Ascending aorta (tissue), 2 donors: ENCODE data around the gene EFHC1. TPM values are rescaled to one million over a fixed set of nuclear protein-coding genes. Genes with fewer than 3 reads are reported as not detected.
"Not testable (repeated sequence)": the region's sequence is repeated elsewhere in the genome, so short reads cannot be mapped to it uniquely, and the experiment has no call there.

ENCODE experiments used
- DNase-seq, 2 donors: peaks; one replicate each; pipeline ENCODE4 v3.0.0-alpha.2; 2019; ENCODE audit warnings: low spot score in 2 of 2
- H3K27ac ChIP-seq, 2 donors: fragments of 200-600 bp; sonication (generic); one replicate each; pipeline ENCODE4 v1.5.1; 2016 to 2017; ENCODE audit warnings: mild to moderate bottlenecking in 1 of 2
- H3K27me3 ChIP-seq: fragments of 200-600 bp; sonication (generic); one replicate; pipeline ENCODE4 v1.5.1; 2017
- H3K36me3 ChIP-seq, 2 donors: fragments of 200-600 bp; sonication (generic); one replicate each; pipeline ENCODE4 v1.5.1; 2016
- H3K4me1 ChIP-seq, 2 donors: fragments of 200-600 bp; sonication (generic); one replicate each; pipeline ENCODE4 v1.5.1; 2016 to 2017; ENCODE audit warnings: mild to moderate bottlenecking in 1 of 2
- H3K4me3 ChIP-seq, 2 donors: fragments of 200-600 bp; sonication (generic); one replicate each; pipeline ENCODE4 v1.5.1; 2016 to 2017; ENCODE audit warnings: mild to moderate bottlenecking in 1 of 2
- H3K9me3 ChIP-seq, 2 donors: fragments of 200-600 bp; sonication (generic); one replicate each; pipeline ENCODE4 v1.5.1; 2016
- intact Hi-C: fragments of 100-400 bp; cut with DNase I; formaldehyde crosslinking; loops from one replicate; pipeline ENCODE4 v1.15.1; 2023
- total RNA-seq: library from RNA; depleted of rRNA; stranded (reverse); fragments of >200 nt; gene quantifications from one replicate; pipeline ENCODE4 v1.1.0, GENCODE V29; 2016
- TF ChIP-seq, protein P1 (sequence below), 3 experiments: fragments of 200-600 bp in 2 of 3; fragments of 450-650 bp in 1 of 3; sonication (generic) in 2 of 3; IDR thresholded peaks; one replicate each; pipeline ENCODE4 v1.5.1; 2016 to 2019; ENCODE audit warnings: antibody characterized with exemption in 3 of 3, mild to moderate bottlenecking in 1 of 3, moderate library complexity in 1 of 3

EFHC1 gene
- total RNA-seq, 1 donor from 2014 or later, result 7.3 TPM

DNA sequence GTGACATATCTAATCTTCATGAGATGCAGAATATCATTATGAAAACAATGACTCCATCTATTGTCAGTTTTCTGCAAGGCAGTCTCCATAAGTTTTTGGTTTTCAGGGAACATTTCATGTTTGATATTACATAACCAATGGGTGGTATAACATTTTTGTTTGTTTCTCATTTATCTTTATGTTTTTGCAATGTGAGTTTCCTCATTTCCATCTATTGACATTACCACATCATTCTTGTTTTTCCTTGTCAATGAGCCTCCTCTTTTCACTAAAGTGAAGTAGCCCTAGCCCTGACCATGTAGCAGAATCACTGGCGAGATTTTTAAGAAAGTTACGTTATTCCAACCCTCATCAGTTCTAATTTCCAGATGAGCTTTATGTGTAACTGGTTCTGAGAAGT lies 4.4 kb downstream of the EFHC1 start:
- peaks cover 2 to 4% of the 10 kb centered on the region in 2 donors for H3K4me1 ChIP-seq
- no peaks in the 10 kb centered on the region for H3K36me3 ChIP-seq
- no peak for DNase-seq
- peak overlapping the region; percentile 79 for H3K27ac ChIP-seq
- no peak overlapping the region for H3K4me3 ChIP-seq
- no peaks in the 10 kb centered on the region for H3K27me3 ChIP-seq
- TF ChIP-seq, protein P1, sequence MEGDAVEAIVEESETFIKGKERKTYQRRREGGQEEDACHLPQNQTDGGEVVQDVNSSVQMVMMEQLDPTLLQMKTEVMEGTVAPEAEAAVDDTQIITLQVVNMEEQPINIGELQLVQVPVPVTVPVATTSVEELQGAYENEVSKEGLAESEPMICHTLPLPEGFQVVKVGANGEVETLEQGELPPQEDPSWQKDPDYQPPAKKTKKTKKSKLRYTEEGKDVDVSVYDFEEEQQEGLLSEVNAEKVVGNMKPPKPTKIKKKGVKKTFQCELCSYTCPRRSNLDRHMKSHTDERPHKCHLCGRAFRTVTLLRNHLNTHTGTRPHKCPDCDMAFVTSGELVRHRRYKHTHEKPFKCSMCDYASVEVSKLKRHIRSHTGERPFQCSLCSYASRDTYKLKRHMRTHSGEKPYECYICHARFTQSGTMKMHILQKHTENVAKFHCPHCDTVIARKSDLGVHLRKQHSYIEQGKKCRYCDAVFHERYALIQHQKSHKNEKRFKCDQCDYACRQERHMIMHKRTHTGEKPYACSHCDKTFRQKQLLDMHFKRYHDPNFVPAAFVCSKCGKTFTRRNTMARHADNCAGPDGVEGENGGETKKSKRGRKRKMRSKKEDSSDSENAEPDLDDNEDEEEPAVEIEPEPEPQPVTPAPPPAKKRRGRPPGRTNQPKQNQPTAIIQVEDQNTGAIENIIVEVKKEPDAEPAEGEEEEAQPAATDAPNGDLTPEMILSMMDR (IDR thresholded peaks at IDR 0.05), result no peak
- no peaks in the 10 kb centered on the region for H3K9me3 ChIP-seq
- intact Hi-C loops, result loop anchor here (5.0 to 10.0 kb wide), 3 partner anchors 568 to 1123 kb away; partner anchors contain the start of gene GCLC

DNA sequence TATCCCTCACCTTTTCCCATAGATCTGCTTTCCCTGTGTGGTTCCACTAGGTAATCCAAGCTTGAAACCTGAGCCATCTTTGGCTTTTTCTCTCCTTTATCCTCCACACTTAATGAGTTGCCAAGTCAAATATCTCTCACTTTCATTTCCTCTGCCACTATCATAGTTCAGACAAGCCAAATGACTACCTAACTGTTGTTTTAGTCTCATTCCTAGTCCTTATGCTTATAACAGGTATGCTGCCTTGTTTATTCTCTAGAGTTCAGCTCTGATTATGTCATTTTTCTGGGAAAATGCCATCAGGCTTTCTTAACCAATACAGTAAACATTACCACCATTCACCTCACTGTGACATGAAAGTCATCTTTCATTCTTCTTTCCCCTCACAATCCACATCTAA lies 6.5 kb downstream of the EFHC1 start:
- peaks cover 0 to 2% of the 10 kb centered on the region in 2 donors for H3K4me1 ChIP-seq
- no peaks in the 10 kb centered on the region for H3K36me3 ChIP-seq
- H3K9me3 ChIP-seq, result no peaks in the 10 kb centered on the region
- no peaks in the 10 kb centered on the region for H3K27me3 ChIP-seq
- no peak overlapping the region for H3K27ac ChIP-seq
- no peak overlapping the region for H3K4me3 ChIP-seq
- intact Hi-C loops, result loop anchor here (10.0 kb wide), 1 partner anchor 928 kb away; no protein-coding TSS in a partner anchor
- no peak for DNase-seq
- TF ChIP-seq, protein P1 (IDR thresholded peaks at IDR 0.05), result no peak

DNA sequence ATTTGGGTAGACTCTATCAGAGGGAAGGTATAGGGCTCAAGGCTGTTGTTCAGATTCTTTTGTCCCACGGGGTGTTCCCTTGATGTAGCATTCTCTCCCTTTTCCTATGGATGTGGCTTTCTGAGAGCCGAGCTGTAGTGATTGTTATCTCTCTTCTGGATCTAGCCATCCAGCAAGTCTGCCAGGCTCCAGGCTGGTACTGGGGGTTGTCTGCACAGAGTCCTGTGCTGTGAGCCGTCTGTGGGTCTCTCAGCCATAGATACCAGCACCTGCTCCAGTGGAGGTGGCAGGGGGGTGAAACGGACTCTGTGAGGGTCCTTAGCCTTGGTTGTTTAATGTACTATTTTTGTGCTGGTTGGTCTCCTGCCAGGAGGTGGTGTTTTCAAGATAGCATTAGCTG lies 13.2 kb downstream of the EFHC1 start:
- intact Hi-C loops, H3K9me3 ChIP-seq, DNase-seq, H3K4me1 ChIP-seq, H3K36me3 ChIP-seq, H3K27ac ChIP-seq, H3K27me3 ChIP-seq, H3K4me3 ChIP-seq: not testable (repeated sequence)

DNA sequence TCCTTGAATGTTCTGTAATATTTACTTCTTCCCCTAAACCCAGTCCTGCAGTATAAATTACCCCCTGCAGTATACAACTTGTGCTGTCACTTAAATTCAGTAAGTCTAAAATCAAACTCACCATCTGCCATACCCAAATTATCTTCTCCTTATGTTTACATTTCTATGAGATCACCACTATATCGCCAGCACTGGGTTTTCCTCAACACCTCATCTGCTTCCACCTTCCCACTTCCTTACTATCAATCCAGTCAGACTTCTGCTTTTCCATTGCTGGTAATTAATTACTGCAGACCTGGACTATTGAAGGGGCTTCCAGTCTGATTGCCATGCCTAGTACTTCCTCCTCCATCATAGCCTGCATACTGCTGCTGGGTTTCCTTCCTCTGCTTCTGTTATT lies 15.2 kb downstream of the EFHC1 start:
- H3K4me3 ChIP-seq, result no peak overlapping the region
- no peaks in the 10 kb centered on the region for H3K9me3 ChIP-seq
- no peaks in the 10 kb centered on the region for H3K27me3 ChIP-seq
- no peak for DNase-seq
- intact Hi-C loops, result no loop called here
- TF ChIP-seq, protein P1 (IDR thresholded peaks at IDR 0.05), result no peak
- H3K4me1 ChIP-seq, result no peaks in the 10 kb centered on the region
- H3K36me3 ChIP-seq, result no peaks in the 10 kb centered on the region
- H3K27ac ChIP-seq, result no peak overlapping the region

DNA sequence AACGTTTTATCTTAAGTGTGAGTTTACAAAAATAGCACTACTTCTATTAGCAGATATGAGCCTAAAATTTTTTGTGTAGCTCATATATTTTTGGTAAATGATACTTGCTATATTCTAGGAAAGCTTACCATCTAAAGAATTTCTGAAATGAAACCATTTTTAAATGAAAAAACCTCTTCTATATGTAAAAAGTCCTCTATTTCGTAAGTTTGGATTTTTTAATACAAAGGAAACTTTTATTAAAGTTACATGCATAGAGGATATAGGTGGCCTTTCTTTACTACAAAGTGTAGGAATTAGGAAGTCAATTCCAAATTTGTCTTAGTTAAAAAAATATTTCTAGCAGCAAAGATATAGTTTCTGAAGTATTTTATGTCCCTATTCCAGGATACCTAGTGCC lies 18.8 kb downstream of the EFHC1 start:
- no peak overlapping the region for H3K4me3 ChIP-seq
- TF ChIP-seq, protein P1 (IDR thresholded peaks at IDR 0.05), result no peak
- no peaks in the 10 kb centered on the region for H3K36me3 ChIP-seq
- no peaks in the 10 kb centered on the region for H3K4me1 ChIP-seq
- no peaks in the 10 kb centered on the region for H3K27me3 ChIP-seq
- no peaks in the 10 kb centered on the region for H3K9me3 ChIP-seq
- DNase-seq, result no peak
- H3K27ac ChIP-seq, result no peak overlapping the region
- intact Hi-C loops, result no loop called here

DNA sequence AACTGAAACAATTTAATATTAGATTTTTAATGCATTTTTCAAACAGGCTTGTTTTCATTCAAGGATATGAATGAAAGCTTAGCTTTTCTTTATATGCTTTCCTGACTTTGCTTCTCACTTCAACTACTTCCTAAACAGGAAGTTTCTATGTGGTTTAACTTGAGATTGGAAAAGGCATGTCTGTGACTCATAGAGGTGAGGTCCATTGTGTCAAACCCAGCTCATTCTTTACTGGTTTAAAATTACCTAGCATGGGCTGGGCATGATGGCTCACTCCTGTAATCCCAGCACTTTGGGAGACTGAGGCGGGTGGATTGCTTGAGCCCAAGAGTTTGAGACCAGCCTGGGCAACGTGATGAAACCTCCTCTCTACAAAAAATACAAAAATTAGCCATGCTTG lies 34.4 kb downstream of the EFHC1 start:
- intact Hi-C loops, result no loop called here
- H3K4me3 ChIP-seq, result no peak overlapping the region

More for the DNA sequence above, 34.4 kb downstream of the EFHC1 start:
- DNase-seq, result no peak
- no peaks in the 10 kb centered on the region for H3K4me1 ChIP-seq
- H3K36me3 ChIP-seq, result no peaks in the 10 kb centered on the region
- no peak overlapping the region for H3K27ac ChIP-seq
- no peaks in the 10 kb centered on the region for H3K27me3 ChIP-seq
- TF ChIP-seq, protein P1 (IDR thresholded peaks at IDR 0.05), result no peak
- peaks cover 0 to 8% of the 10 kb centered on the region in 2 donors for H3K9me3 ChIP-seq
